ENCODE data around the gene RASGRP4. TPM values are rescaled to one million over a fixed set of nuclear protein-coding genes. Genes with fewer than 3 reads are reported as not detected.
A peak's percentile ranks its signal among the peaks of the same experiment; 100 is the strongest.

The RASGRP4 gene
- total and polyA plus RNA-seq, 2 donors (not counting 1 experiment from before 2014, with no cell fraction given): not detected

GRCh38 chr19:38391911-38392464 lies 34.0 kb downstream of the RASGRP4 start:
- DNase-seq (ENCODE audit: low read depth in 2 of 2): no peak
- Histone ChIP-seq H3K27me3 (ENCODE audit: control insufficient read depth, insufficient read depth, low read length) (no peaks in the 10 kb centered on the region), H3K4me2 (ENCODE audit: extremely low read depth, insufficient read depth, low read length) (no peak overlapping the region), H3K36me3 (ENCODE audit: control insufficient read depth, insufficient read depth, low read length) (peaks cover 15% of the 10 kb centered on the region), H3K4me3 (replicated peaks in 1 of 4; ENCODE audit: control extremely low read depth in 1 of 4, insufficient read depth in 1 of 4, low read depth in 3 of 4, low read length in 4 of 4) (no peak overlapping the region), H4K20me1 (ENCODE audit: control insufficient read depth, extremely low read depth, insufficient read depth, low read length) (no peaks in the 10 kb centered on the region), H3K9me3 (ENCODE audit: control insufficient read depth, insufficient read depth, low read depth, low read length) (no peaks in the 10 kb centered on the region), H3K79me2 (ENCODE audit: control insufficient read depth, insufficient read depth, low read length) (peaks cover 14% of the 10 kb centered on the region), H3K4me1 (ENCODE audit: control insufficient read depth, extremely low read depth, insufficient read depth, low read length) (peaks cover 14% of the 10 kb centered on the region), H2AFZ (ENCODE audit: low read length) (no peak overlapping the region), H3K9ac (ENCODE audit: insufficient read depth, low read length) (no peak overlapping the region), H3K27ac (ENCODE audit: insufficient read depth, low read length) (no peak overlapping the region)
- TF ChIP-seq EZH2 (IDR thresholded peaks at IDR 0.05; ENCODE audit: low read length, missing control alignments): no peak
- TF ChIP-seq CTCF (conservative IDR thresholded peaks at IDR 0.05 in 1 of 2, IDR thresholded peaks at IDR 0.05 in 1 of 2; ENCODE audit: low read depth in 1 of 2, low read length in 2 of 2): no peak

- Histone ChIP-seq H3K4me1 (ENCODE audit: control insufficient read depth, extremely low read depth, insufficient read depth, low read length) (peaks cover 14% of the 10 kb centered on the region), H3K4me2 (ENCODE audit: extremely low read depth, insufficient read depth, low read length) (peak overlapping the region; percentile 96), H3K9me3 (ENCODE audit: control insufficient read depth, insufficient read depth, low read depth, low read length) (no peaks in the 10 kb centered on the region), H3K27me3 (ENCODE audit: control insufficient read depth, insufficient read depth, low read length) (no peaks in the 10 kb centered on the region), H3K36me3 (ENCODE audit: control insufficient read depth, insufficient read depth, low read length) (peaks cover 14% of the 10 kb centered on the region), H3K9ac (ENCODE audit: insufficient read depth, low read length) (peak overlapping the region; percentile 88), H3K4me3 (replicated peaks in 1 of 4; ENCODE audit: control extremely low read depth in 1 of 4, insufficient read depth in 1 of 4, low read depth in 3 of 4, low read length in 4 of 4) (peak overlapping the region; percentile 43 to 88 (median 70)), H4K20me1 (ENCODE audit: control insufficient read depth, extremely low read depth, insufficient read depth, low read length) (no peaks in the 10 kb centered on the region), H3K79me2 (ENCODE audit: control insufficient read depth, insufficient read depth, low read length) (peaks cover 14% of the 10 kb centered on the region), H2AFZ (ENCODE audit: low read length) (peak overlapping the region; percentile 30), H3K27ac (ENCODE audit: insufficient read depth, low read length) (peak overlapping the region; percentile 94)
- DNase-seq (ENCODE audit: low read depth in 2 of 2): no peak
- no peak for TF ChIP-seq CTCF (conservative IDR thresholded peaks at IDR 0.05 in 1 of 2, IDR thresholded peaks at IDR 0.05 in 1 of 2; ENCODE audit: low read depth in 1 of 2, low read length in 2 of 2)
- TF ChIP-seq EZH2 (IDR thresholded peaks at IDR 0.05; ENCODE audit: low read length, missing control alignments): no peak
Measured at GRCh38 chr19:38389957-38390924, 35.8 kb downstream of the RASGRP4 start.
